ENCODE data around the gene BHLHE23.

- no peak for TF ChIP-seq CTCF (IDR thresholded peaks at IDR 0.05)
- no peak for TF ChIP-seq POLR2A (IDR thresholded peaks at IDR 0.05)
Measured at GRCh38 chr20:63043348-63044203, 36.8 kb upstream of the BHLHE23 start.

All from uterus (tissue), 2 donors.